Neuronal stem cell (in vitro differentiated cells): ENCODE measurements around the gene COMP.

Experiments
- DNase-seq: peaks from one replicate; pipeline ENCODE4 v3.0.0-alpha.2; 2013; ENCODE audit warnings: low spot score
- H2AFZ ChIP-seq: one replicate; pipeline ENCODE4 v1.6.1; 2013; ENCODE audit warnings: mild to moderate bottlenecking, low read length, inconsistent platforms
- H2AK5ac ChIP-seq: 2 replicates; pipeline ENCODE4 v1.6.1; 2013; ENCODE audit warnings: low read depth, mild to moderate bottlenecking, inconsistent platforms, low read length, moderate library complexity, mixed read lengths
- H2BK120ac ChIP-seq: 2 replicates; pipeline ENCODE4 v1.6.1; 2013; ENCODE audit warnings: low read depth, mild to moderate bottlenecking, inconsistent platforms, low read length, moderate library complexity, mixed read lengths
- H2BK12ac ChIP-seq: one replicate; pipeline ENCODE4 v1.6.1; 2013; ENCODE audit warnings: low read length, inconsistent platforms
- H2BK15ac ChIP-seq: 2 replicates; pipeline ENCODE4 v1.6.1; 2013; ENCODE audit warnings: mild to moderate bottlenecking, low read length, inconsistent platforms, mixed read lengths
- H2BK5ac ChIP-seq: one replicate; pipeline ENCODE4 v1.6.1; 2013; ENCODE audit warnings: inconsistent platforms, mild to moderate bottlenecking, low read length, moderate library complexity
- H3K14ac ChIP-seq: one replicate; pipeline ENCODE4 v1.6.1; 2013; ENCODE audit warnings: low read length, inconsistent platforms
- H3K18ac ChIP-seq: 2 replicates; pipeline ENCODE4 v1.6.1; 2013; ENCODE audit warnings: low read length, inconsistent platforms
- H3K23ac ChIP-seq: 2 replicates; pipeline ENCODE4 v1.6.1; 2013; ENCODE audit warnings: low read depth, mild to moderate bottlenecking, mixed read lengths, low read length, inconsistent platforms; ENCODE audit not compliant: poor library complexity
- H3K27ac ChIP-seq: replicated peaks from 3 replicates; pipeline ENCODE4 v1.5.1; 2013; ENCODE audit warnings: low read length, inconsistent platforms
- H3K27me3 ChIP-seq, 3 experiments: 2 replicates each; pipeline ENCODE4 v1.6.1; 2013; ENCODE audit warnings: low read length in 3 of 3, mild to moderate bottlenecking in 2 of 3, inconsistent platforms in 1 of 3, low read depth in 1 of 3, mixed read lengths in 1 of 3, moderate library complexity in 1 of 3; ENCODE audit not compliant: control insufficient read depth in 3 of 3, insufficient read depth in 3 of 3
- H3K36me3 ChIP-seq, 2 donors: replicated peaks in 1 of 2; 2 replicates each; pipeline ENCODE4 v1.6.1; 2013; ENCODE audit warnings: low read length in 2 of 2; ENCODE audit not compliant: control insufficient read depth in 2 of 2, insufficient read depth in 2 of 2
- H3K4ac ChIP-seq: 2 replicates; pipeline ENCODE4 v1.6.1; 2013; ENCODE audit warnings: inconsistent platforms, mild to moderate bottlenecking, low read length, moderate library complexity
- H3K4me1 ChIP-seq, 2 donors: 1 replicate in 1 of 2; 2 replicates in 1 of 2; pipeline ENCODE4 v1.6.1; 2013; ENCODE audit warnings: low read length in 2 of 2, low read depth in 1 of 2; ENCODE audit not compliant: control insufficient read depth in 2 of 2, insufficient read depth in 1 of 2
- H3K4me2 ChIP-seq: one replicate; pipeline ENCODE4 v1.6.1; 2013; ENCODE audit warnings: mild to moderate bottlenecking, low read length, inconsistent platforms; ENCODE audit not compliant: insufficient read depth, poor library complexity, severe bottlenecking
- H3K4me3 ChIP-seq, 2 donors: 2 replicates each; pipeline ENCODE4 v1.5.1; 2013; ENCODE audit warnings: low read length in 2 of 2, mild to moderate bottlenecking in 2 of 2, inconsistent platforms in 1 of 2, moderate library complexity in 1 of 2
- H3K79me1 ChIP-seq: one replicate; pipeline ENCODE4 v1.6.1; 2013; ENCODE audit warnings: low read depth, mild to moderate bottlenecking, inconsistent platforms, low read length, moderate library complexity
- H3K9ac ChIP-seq: one replicate; pipeline ENCODE4 v1.6.1; 2013; ENCODE audit warnings: mild to moderate bottlenecking, low read depth, low read length, inconsistent platforms; ENCODE audit not compliant: poor library complexity
- H3K9me3 ChIP-seq, 2 donors: replicated peaks in 1 of 2; 2 replicates each; pipeline versions ENCODE3 to v1.6.1; 2013; ENCODE audit warnings: low read length in 2 of 2, mild to moderate bottlenecking in 2 of 2, inconsistent platforms in 1 of 2, low read depth in 1 of 2, mixed read lengths in 1 of 2, moderate library complexity in 1 of 2; ENCODE audit not compliant: control insufficient read depth in 2 of 2, insufficient read depth in 1 of 2
- H4K8ac ChIP-seq: one replicate; pipeline ENCODE4 v1.6.1; 2013; ENCODE audit warnings: low read depth, mild to moderate bottlenecking, inconsistent platforms, low read length, moderate library complexity
- H4K91ac ChIP-seq: one replicate; pipeline ENCODE4 v1.6.1; 2013; ENCODE audit warnings: low read length, low read depth, mild to moderate bottlenecking, inconsistent platforms; ENCODE audit not compliant: poor library complexity
- WGBS, 2 donors: extraction: QIAGEN DNeasy Blood & Tissue Kit; methylation state at CpG; one replicate each; pipeline ENCODE4 v1.1.7; 2013; ENCODE audit warnings: missing lambda C conversion rate in 2 of 2, mixed read lengths in 1 of 2; ENCODE audit not compliant: insufficient read length in 2 of 2, insufficient replicate concordance in 1 of 2; ENCODE audit errors: extremely low coverage in 2 of 2; 5-methylcytosine and 5-hydroxymethylcytosine counted together

COMP gene

GRCh38 chr19:18775586-18776287 lies 15.4 kb downstream of the COMP start:
- H3K9ac ChIP-seq, result peak overlapping the region; percentile 5
- no peak overlapping the region for H3K4me3 ChIP-seq
- peaks cover 0 to 3% of the 10 kb centered on the region in 2 donors for H3K9me3 ChIP-seq
- peaks cover 0 to 32% (median 0%) of the 10 kb centered on the region in 3 experiments for H3K27me3 ChIP-seq
- no peak overlapping the region for H2AFZ ChIP-seq
- H4K8ac ChIP-seq, result no peak overlapping the region
- H3K18ac ChIP-seq, result peak overlapping the region; percentile 38
- H3K23ac ChIP-seq, result peak overlapping the region; percentile 25
- peaks cover 0 to 5% of the 10 kb centered on the region in 2 donors for H3K36me3 ChIP-seq
- H2BK120ac ChIP-seq, result no peak overlapping the region
- no peak overlapping the region for H3K14ac ChIP-seq
- peak overlapping the region; percentile 58 for H2BK12ac ChIP-seq
- H3K4ac ChIP-seq, result no peak overlapping the region
- no peak overlapping the region for H2BK5ac ChIP-seq
- peaks cover 0 to 4% of the 10 kb centered on the region in 2 donors for H3K4me1 ChIP-seq
- H3K79me1 ChIP-seq, result peaks cover 2% of the 10 kb centered on the region
- no peak overlapping the region for H3K4me2 ChIP-seq
- no peak overlapping the region for H4K91ac ChIP-seq
- WGBS, 2 donors, result no CpG with 5 or more reads among the region's 33 CpGs
- no peak for DNase-seq
- H2BK15ac ChIP-seq, result no peak overlapping the region
- no peak overlapping the region for H3K27ac ChIP-seq
- peak overlapping the region; percentile 26 for H2AK5ac ChIP-seq

GRCh38 chr19:18774782-18775444 lies 16.2 kb downstream of the COMP start:
- Histone ChIP-seq H3K27me3 (peaks cover 0 to 29% (median 0%) of the 10 kb centered on the region in 3 experiments), H4K8ac (no peak overlapping the region), H3K23ac (peak overlapping the region; percentile 16), H3K79me1 (peaks cover 3% of the 10 kb centered on the region), H3K4ac (no peak overlapping the region), H2BK5ac (no peak overlapping the region), H4K91ac (no peak overlapping the region), H3K9ac (peak overlapping the region; percentile 77), H3K18ac (peak overlapping the region; percentile 64), H2BK15ac (no peak overlapping the region), H3K36me3 (peaks cover 0 to 6% of the 10 kb centered on the region in 2 donors), H3K4me2 (no peak overlapping the region), H2BK12ac (peak overlapping the region; percentile 58), H2BK120ac (no peak overlapping the region), H3K4me1 (peaks cover 0 to 4% of the 10 kb centered on the region in 2 donors), H3K14ac (peak overlapping the region; percentile 71), H2AFZ (no peak overlapping the region), H3K27ac (no peak overlapping the region), H2AK5ac (no peak overlapping the region), H3K4me3 (no peak overlapping the region), H3K9me3 (peaks cover 0 to 4% of the 10 kb centered on the region in 2 donors)
- no CpG with 5 or more reads among the region's 40 CpGs for WGBS, 2 donors
- no peak for DNase-seq

GRCh38 chr19:18774107-18774506 lies 17.0 kb downstream of the COMP start:
- H3K4me2 ChIP-seq, result no peak overlapping the region
- peak overlapping the region; percentile 75 for H3K14ac ChIP-seq
- no peak overlapping the region for H3K27ac ChIP-seq
- peak overlapping the region; percentile 3 for H2BK5ac ChIP-seq
- peaks cover 0 to 4% of the 10 kb centered on the region in 2 donors for H3K9me3 ChIP-seq
- no peak overlapping the region for H4K91ac ChIP-seq
- no peak overlapping the region for H3K4me3 ChIP-seq
- H2AK5ac ChIP-seq, result peak overlapping the region; percentile 1
- peak overlapping the region; percentile 66 for H4K8ac ChIP-seq
- DNase-seq, result no peak
- H3K4me1 ChIP-seq, result peaks cover 0 to 4% of the 10 kb centered on the region in 2 donors
- H3K79me1 ChIP-seq, result peaks cover 3% of the 10 kb centered on the region
- no peak overlapping the region for H3K4ac ChIP-seq
- H2BK12ac ChIP-seq, result no peak overlapping the region
- no peak overlapping the region for H2BK120ac ChIP-seq
- no peak overlapping the region for H3K18ac ChIP-seq
- H3K9ac ChIP-seq, result peak overlapping the region; percentile 50
- peak overlapping the region; percentile 45 for H2BK15ac ChIP-seq
- no CpG with 5 or more reads among the region's 11 CpGs for WGBS, 2 donors
- H3K23ac ChIP-seq, result no peak overlapping the region
- H3K36me3 ChIP-seq, result peaks cover 0 to 6% of the 10 kb centered on the region in 2 donors
- H3K27me3 ChIP-seq, result peaks cover 0 to 26% (median 0%) of the 10 kb centered on the region in 3 experiments
- H2AFZ ChIP-seq, result no peak overlapping the region

GRCh38 chr19:18773682-18774081 lies 17.4 kb downstream of the COMP start:
- Histone ChIP-seq H2AK5ac (no peak overlapping the region), H3K79me1 (peaks cover 3% of the 10 kb centered on the region), H3K4me1 (peaks cover 0 to 4% of the 10 kb centered on the region in 2 donors), H2AFZ (no peak overlapping the region), H3K4me3 (peak overlapping the region in 1 of 2 donors; percentile 38), H3K4me2 (no peak overlapping the region), H3K27me3 (peaks cover 0 to 22% (median 0%) of the 10 kb centered on the region in 3 experiments), H2BK120ac (no peak overlapping the region), H3K27ac (no peak overlapping the region), H3K23ac (no peak overlapping the region), H3K14ac (no peak overlapping the region), H3K9me3 (peaks cover 0 to 4% of the 10 kb centered on the region in 2 donors), H3K36me3 (peaks cover 0 to 6% of the 10 kb centered on the region in 2 donors), H4K91ac (no peak overlapping the region), H4K8ac (no peak overlapping the region), H3K4ac (no peak overlapping the region), H2BK5ac (peak overlapping the region; percentile 53), H2BK15ac (no peak overlapping the region), H3K9ac (peak overlapping the region; percentile 9), H3K18ac (peak overlapping the region; percentile 8), H2BK12ac (no peak overlapping the region)
- DNase-seq, result no peak
- no CpG with 5 or more reads among the region's 9 CpGs for WGBS, 2 donors
